ENCODE measurements around the gene NETO2. TPM values are rescaled to one million over a fixed set of nuclear protein-coding genes. Genes with fewer than 3 reads are reported as not detected.

NETO2 gene
- total and polyA plus RNA-seq, 10 of the 15 experiments (the other 5 are each of a cell fraction or from before 2014, with no cell fraction given) = 8.5 to 53.1 (median 27.0) TPM

DNA sequence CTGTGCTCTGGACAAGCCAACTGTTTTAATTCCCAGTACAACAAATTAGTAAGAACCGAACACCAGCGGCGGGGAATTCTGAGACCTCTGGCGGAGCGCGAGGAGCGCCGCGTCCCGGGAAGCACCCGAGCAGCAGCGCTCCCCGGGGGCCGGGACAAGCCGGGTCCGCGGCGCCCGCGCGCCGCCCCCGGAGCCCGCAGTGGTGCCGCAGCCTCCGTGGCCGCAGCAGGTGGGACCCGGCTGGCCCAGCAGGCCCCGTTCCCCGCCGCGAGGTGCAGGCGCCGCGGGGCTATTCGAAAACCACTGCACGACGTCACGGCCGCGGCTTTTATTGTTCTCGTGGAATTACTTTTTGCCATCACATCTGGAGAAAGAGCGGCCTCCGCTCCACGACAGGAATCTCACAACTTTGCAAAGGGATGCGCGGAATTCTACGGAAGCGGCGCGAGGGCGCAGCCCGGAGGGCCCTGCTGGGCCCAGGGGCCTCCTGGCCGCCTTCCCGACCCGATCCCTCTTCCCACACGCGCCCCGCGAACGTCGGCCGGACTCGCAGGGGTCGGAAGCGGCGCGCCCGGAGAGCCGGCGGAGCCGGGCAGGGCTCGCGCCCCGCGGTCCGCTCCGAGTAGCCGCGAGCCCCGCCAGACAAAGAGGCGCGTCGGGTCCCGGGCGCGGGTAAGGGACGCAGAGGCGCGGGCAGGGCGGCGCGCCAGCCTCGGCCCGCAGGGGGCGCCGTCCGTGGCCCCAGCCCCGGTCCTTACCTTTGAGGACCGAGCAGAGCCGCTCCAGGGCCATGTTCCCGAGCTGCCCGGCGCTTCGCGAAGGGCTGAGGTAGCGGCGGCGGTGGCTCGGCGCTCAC is 696 bp downstream of the NETO2 start (continued):
- TF ChIP-seq SIN3A (IDR thresholded peaks at IDR 0.05; ENCODE audit: low read depth, low read length) = no peak
- TF ChIP-seq TCF7 (IDR thresholded peaks at IDR 0.05; ENCODE audit: borderline replicate concordance) = no peak
- no peak for TF ChIP-seq CREB1 (IDR thresholded peaks at IDR 0.05; ENCODE audit: low read depth)
- 0 out of 2 replicates have a peak, but pooled peaks have one; percentile 85 for TF ChIP-seq RB1 (IDR thresholded peaks at IDR 0.05; ENCODE audit: borderline replicate concordance)
- TF ChIP-seq EP300 (IDR thresholded peaks at IDR 0.05; ENCODE audit: borderline replicate concordance in 1 of 2, control insufficient read depth in 1 of 2, low read depth in 2 of 2, low read length in 2 of 2) = no peak
- no peak for TF ChIP-seq NFYB (IDR thresholded peaks at IDR 0.05; ENCODE audit: insufficient read depth, low read depth, low read length)
- TF ChIP-seq FOXK2 (IDR thresholded peaks at IDR 0.05) = no peak
- TF ChIP-seq CBX5 (IDR thresholded peaks at IDR 0.05; ENCODE audit: low read depth) = no peak
- TF ChIP-seq, protein P1, sequence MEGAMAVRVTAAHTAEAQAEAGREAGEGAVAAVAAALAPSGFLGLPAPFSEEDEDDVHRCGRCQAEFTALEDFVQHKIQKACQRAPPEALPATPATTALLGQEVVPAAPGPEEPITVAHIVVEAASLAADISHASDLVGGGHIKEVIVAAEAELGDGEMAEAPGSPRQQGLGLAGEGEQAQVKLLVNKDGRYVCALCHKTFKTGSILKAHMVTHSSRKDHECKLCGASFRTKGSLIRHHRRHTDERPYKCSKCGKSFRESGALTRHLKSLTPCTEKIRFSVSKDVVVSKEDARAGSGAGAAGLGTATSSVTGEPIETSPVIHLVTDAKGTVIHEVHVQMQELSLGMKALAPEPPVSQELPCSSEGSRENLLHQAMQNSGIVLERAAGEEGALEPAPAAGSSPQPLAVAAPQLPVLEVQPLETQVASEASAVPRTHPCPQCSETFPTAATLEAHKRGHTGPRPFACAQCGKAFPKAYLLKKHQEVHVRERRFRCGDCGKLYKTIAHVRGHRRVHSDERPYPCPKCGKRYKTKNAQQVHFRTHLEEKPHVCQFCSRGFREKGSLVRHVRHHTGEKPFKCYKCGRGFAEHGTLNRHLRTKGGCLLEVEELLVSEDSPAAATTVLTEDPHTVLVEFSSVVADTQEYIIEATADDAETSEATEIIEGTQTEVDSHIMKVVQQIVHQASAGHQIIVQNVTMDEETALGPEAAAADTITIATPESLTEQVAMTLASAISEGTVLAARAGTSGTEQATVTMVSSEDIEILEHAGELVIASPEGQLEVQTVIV (IDR thresholded peaks at IDR 0.05; ENCODE audit: borderline replicate concordance, partially characterized antibody) = no peak
- TF ChIP-seq CBX3 (IDR thresholded peaks at IDR 0.05; ENCODE audit: borderline replicate concordance, low read depth) = no peak
- TF ChIP-seq, protein P2, sequence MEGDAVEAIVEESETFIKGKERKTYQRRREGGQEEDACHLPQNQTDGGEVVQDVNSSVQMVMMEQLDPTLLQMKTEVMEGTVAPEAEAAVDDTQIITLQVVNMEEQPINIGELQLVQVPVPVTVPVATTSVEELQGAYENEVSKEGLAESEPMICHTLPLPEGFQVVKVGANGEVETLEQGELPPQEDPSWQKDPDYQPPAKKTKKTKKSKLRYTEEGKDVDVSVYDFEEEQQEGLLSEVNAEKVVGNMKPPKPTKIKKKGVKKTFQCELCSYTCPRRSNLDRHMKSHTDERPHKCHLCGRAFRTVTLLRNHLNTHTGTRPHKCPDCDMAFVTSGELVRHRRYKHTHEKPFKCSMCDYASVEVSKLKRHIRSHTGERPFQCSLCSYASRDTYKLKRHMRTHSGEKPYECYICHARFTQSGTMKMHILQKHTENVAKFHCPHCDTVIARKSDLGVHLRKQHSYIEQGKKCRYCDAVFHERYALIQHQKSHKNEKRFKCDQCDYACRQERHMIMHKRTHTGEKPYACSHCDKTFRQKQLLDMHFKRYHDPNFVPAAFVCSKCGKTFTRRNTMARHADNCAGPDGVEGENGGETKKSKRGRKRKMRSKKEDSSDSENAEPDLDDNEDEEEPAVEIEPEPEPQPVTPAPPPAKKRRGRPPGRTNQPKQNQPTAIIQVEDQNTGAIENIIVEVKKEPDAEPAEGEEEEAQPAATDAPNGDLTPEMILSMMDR (IDR thresholded peaks at IDR 0.05 in 2 of 3, conservative IDR thresholded peaks at IDR 0.05 in 1 of 3; ENCODE audit: control insufficient read depth in 2 of 3, extremely low read depth in 1 of 3, insufficient read depth in 1 of 3, low read depth in 3 of 3, low read length in 3 of 3) = peak; percentile 55 to 76 (median 68); a peak in 5 of 6 replicates
- 0 out of 2 replicates have a peak, but pooled peaks have one; percentile 38 for TF ChIP-seq TCF3 (IDR thresholded peaks at IDR 0.05; ENCODE audit: borderline replicate concordance, insufficient read depth, low read depth, low read length)
- TF ChIP-seq, protein P3, sequence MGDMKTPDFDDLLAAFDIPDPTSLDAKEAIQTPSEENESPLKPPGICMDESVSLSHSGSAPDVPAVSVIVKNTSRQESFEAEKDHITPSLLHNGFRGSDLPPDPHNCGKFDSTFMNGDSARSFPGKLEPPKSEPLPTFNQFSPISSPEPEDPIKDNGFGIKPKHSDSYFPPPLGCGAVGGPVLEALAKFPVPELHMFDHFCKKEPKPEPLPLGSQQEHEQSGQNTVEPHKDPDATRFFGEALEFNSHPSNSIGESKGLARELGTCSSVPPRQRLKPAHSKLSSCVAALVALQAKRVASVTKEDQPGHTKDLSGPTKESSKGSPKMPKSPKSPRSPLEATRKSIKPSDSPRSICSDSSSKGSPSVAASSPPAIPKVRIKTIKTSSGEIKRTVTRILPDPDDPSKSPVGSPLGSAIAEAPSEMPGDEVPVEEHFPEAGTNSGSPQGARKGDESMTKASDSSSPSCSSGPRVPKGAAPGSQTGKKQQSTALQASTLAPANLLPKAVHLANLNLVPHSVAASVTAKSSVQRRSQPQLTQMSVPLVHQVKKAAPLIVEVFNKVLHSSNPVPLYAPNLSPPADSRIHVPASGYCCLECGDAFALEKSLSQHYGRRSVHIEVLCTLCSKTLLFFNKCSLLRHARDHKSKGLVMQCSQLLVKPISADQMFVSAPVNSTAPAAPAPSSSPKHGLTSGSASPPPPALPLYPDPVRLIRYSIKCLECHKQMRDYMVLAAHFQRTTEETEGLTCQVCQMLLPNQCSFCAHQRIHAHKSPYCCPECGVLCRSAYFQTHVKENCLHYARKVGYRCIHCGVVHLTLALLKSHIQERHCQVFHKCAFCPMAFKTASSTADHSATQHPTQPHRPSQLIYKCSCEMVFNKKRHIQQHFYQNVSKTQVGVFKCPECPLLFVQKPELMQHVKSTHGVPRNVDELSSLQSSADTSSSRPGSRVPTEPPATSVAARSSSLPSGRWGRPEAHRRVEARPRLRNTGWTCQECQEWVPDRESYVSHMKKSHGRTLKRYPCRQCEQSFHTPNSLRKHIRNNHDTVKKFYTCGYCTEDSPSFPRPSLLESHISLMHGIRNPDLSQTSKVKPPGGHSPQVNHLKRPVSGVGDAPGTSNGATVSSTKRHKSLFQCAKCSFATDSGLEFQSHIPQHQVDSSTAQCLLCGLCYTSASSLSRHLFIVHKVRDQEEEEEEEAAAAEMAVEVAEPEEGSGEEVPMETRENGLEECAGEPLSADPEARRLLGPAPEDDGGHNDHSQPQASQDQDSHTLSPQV (IDR thresholded peaks at IDR 0.05) = 0 out of 2 replicates have a peak, but pooled peaks have one; percentile 32
- peak; percentile 81 for TF ChIP-seq IKZF1 (conservative IDR thresholded peaks at IDR 0.05)
- TF ChIP-seq KLF5 (IDR thresholded peaks at IDR 0.05; ENCODE audit: partially characterized antibody) = peak; percentile 52

Data from GM12878 (cell line).